GM12891 (cell line): ENCODE data around the gene PROSER3.

Experiments used
- POLR2AphosphoS5 ChIP-seq: IDR thresholded peaks from 2 replicates; pipeline ENCODE4 v1.6.1; 2011; ENCODE audit warnings: low read depth, low read length, control low read depth
- TAF1 ChIP-seq: IDR thresholded peaks from 2 replicates; pipeline ENCODE4 v1.6.1; 2011; ENCODE audit warnings: low read depth, low read length, control low read depth

- no peak for TF ChIP-seq TAF1
- TF ChIP-seq POLR2AphosphoS5 = no peak
Measured at GRCh38 chr19:35724560-35724959, 33.4 kb upstream of the PROSER3 start.
